AG09319 (cell line): ENCODE data around the gene NRIP1.

ENCODE experiments used
- DNase-seq: peaks from one replicate; pipeline ENCODE4 v3.0.0-alpha.2; 2010; ENCODE audit warnings: low read depth; ENCODE audit errors: extremely low read depth
- TF ChIP-seq, protein P1 (sequence below): IDR thresholded peaks from 2 replicates; pipeline ENCODE4 v1.5.1; 2011; ENCODE audit warnings: low read depth, mild to moderate bottlenecking, inconsistent platforms, low read length, moderate library complexity

The NRIP1 gene

DNA sequence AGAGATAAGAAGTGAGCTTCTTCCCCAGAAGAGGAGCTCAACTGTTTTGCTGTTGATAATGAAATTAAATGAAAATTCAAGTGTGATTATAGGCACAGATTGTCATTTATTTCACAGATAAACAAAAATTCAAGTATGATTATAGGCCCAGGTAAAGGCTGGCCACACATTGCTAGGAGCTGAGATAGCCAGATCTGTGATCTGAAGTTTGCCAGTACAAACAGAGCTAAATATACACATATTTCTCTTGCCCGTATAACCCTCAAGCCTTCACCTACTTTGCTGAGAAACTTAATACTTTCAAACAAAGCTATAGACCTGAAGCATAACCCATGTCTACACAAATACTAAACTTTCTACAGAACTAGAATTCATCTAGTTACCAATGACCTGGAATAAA, 31.3 kb upstream of the NRIP1 start:
- DNase-seq, result no peak
- TF ChIP-seq, protein P1, sequence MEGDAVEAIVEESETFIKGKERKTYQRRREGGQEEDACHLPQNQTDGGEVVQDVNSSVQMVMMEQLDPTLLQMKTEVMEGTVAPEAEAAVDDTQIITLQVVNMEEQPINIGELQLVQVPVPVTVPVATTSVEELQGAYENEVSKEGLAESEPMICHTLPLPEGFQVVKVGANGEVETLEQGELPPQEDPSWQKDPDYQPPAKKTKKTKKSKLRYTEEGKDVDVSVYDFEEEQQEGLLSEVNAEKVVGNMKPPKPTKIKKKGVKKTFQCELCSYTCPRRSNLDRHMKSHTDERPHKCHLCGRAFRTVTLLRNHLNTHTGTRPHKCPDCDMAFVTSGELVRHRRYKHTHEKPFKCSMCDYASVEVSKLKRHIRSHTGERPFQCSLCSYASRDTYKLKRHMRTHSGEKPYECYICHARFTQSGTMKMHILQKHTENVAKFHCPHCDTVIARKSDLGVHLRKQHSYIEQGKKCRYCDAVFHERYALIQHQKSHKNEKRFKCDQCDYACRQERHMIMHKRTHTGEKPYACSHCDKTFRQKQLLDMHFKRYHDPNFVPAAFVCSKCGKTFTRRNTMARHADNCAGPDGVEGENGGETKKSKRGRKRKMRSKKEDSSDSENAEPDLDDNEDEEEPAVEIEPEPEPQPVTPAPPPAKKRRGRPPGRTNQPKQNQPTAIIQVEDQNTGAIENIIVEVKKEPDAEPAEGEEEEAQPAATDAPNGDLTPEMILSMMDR, result no peak

- no peak for DNase-seq
- TF ChIP-seq, protein P1, result no peak
These were observed 30.5 kb upstream of the NRIP1 start for GRCh38 chr21:15095326-15095725.

GRCh38 chr21:15094706-15095105, 29.9 kb upstream of the NRIP1 start:
- TF ChIP-seq, protein P1, result no peak
- DNase-seq, result no peak

- no peak for DNase-seq
These were observed 28.4 kb upstream of the NRIP1 start for GRCh38 chr21:15093216-15093615.

DNA sequence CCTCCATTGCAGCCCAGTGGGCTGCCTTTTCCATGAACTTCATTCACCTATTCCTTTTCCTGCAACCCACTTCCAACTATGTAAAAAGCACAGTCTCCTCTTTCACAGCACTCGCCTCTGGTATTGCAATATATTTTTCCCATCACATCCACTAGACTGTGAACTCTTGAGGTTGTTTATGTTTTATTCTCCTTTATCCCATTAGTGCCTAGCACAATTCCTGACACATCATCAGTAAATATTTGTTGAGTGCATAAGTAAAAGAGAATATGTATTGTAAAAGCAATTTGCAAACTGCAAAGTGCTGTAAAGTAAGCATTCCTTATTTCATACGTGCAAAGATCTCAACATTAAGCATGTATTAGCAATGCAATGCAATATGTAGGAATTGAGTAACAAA, 27.9 kb upstream of the NRIP1 start:
- no peak for DNase-seq
- TF ChIP-seq, protein P1, result no peak

More at GRCh38 chr21:15093216-15093615, 28.4 kb upstream of the NRIP1 start:
- TF ChIP-seq, protein P1, result no peak

DNA sequence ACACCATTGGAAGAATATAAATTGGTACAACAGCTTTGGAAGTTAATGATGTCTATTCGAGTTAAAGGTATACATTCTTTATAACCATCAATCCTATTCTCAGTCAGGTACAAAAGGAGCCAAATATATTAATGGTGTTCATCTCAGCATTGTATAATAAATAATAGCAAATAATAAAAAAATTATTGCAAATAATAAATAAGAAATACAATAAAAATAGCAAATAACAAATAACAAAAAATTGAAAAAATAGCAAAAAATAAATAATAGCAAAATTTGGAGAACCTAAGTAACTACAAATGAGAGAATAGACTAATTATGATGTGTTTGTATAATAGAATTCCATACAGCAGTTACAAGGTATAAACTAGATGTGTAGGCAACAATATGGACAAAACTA, 25.6 kb upstream of the NRIP1 start:
- no peak for DNase-seq
- TF ChIP-seq, protein P1, result no peak

- TF ChIP-seq, protein P1, result no peak
- DNase-seq, result no peak
These were observed 23.7 kb upstream of the NRIP1 start for GRCh38 chr21:15088488-15088887.
